ENCODE results near the gene TUBGCP3.

GRCh38 chr13:112457081-112457480 is 130.9 kb downstream of the TUBGCP3 start:
- TF ChIP-seq POLR2A (IDR thresholded peaks at IDR 0.05) (no peak), CTCF (IDR thresholded peaks at IDR 0.05) (no peak), POLR2AphosphoS5 (IDR thresholded peaks at IDR 0.05) (no peak)
